Measurements from ENCODE around the gene ATP11A.
A peak's percentile ranks its signal among the peaks of the same experiment; 100 is the strongest.

Gene ATP11A

GRCh38 chr13:112689303-112690245 is at the start of gene ATP11A:
ATP11A (plus strand) TSS chr13:112690038; CDS start chr13:112690417, 379 bp downstream.
- DNase-seq, result peak; percentile 77

GRCh38 chr13:112641456-112642089 is 48.3 kb upstream of the ATP11A start:
- no peak for DNase-seq

DNA sequence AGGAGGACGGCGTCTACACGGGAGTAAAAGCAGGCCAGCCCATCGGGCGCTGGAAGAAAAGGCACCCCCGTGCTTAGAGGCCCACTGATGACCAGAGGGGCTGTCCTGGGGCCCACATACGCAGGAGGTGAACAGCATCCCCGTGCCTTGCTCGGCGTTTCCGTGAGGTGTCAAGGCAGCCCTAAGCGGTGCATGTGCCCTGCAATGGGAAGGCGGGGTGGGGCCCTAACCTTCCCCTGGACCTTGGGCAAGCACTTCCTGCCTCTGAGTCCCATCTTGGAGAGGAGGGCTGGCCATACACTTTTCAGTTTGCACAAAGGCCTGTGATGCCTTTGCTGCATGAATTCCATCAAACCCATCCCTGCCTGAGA is 47.8 kb upstream of the ATP11A start:
- no peak for DNase-seq

- DNase-seq, result no peak
These were observed 45.9 kb upstream of the ATP11A start for GRCh38 chr13:112643759-112644459.

DNA sequence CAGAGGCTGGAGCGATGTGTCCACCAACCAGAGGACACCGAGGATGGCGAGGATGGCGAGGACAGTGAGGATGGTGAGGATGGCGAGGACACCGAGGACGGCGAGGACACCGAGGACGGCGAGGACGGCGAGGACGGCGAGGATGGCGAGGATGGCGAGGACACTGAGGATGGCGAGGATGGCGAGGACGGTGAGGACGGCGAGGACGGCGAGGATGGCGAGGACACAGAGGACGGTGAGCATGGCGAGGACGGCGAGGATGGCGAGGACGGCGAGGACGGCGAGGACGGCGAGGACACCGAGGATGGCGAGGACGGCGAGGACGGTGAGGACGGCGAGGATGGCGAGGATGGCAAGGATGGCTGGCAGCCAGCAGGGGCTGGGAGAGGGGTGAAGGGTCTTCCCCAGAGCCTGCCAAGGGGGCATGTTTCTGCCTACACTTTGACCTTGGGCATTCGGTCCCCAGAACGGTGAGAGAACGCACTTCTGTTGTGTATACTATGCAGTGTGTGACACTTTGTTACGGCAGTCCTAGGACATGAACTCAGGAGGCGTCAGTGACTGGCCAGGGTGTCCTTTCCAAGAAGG is 44.4 kb upstream of the ATP11A start:
- DNase-seq, result no peak

GRCh38 chr13:112647256-112647655 is 42.6 kb upstream of the ATP11A start:
- no peak for DNase-seq

DNA sequence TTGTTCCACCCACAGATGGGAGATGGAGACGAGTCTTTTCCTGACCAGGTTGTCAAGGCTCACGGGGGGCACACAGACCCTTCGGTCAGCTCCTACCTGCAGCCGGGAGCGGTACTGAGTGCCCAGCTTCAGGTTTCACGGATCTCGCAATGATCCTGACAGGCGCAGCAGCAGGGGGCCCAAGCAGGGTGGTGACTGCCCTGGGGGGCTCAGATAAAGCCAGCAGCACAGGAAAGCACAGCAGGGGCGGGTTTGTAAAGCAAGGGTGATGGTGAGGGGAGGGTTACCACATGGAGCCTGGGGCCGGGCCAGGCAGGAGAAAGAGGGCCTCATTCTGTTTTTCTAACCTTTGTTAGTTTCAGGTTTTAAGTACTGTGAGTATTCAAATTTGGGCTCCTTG is 41.7 kb upstream of the ATP11A start:
- DNase-seq, result no peak

GRCh38 chr13:112648966-112649690 is 40.7 kb upstream of the ATP11A start:
- DNase-seq, result no peak

GRCh38 chr13:112651311-112651710 is 38.5 kb upstream of the ATP11A start:
- DNase-seq, result no peak

DNA sequence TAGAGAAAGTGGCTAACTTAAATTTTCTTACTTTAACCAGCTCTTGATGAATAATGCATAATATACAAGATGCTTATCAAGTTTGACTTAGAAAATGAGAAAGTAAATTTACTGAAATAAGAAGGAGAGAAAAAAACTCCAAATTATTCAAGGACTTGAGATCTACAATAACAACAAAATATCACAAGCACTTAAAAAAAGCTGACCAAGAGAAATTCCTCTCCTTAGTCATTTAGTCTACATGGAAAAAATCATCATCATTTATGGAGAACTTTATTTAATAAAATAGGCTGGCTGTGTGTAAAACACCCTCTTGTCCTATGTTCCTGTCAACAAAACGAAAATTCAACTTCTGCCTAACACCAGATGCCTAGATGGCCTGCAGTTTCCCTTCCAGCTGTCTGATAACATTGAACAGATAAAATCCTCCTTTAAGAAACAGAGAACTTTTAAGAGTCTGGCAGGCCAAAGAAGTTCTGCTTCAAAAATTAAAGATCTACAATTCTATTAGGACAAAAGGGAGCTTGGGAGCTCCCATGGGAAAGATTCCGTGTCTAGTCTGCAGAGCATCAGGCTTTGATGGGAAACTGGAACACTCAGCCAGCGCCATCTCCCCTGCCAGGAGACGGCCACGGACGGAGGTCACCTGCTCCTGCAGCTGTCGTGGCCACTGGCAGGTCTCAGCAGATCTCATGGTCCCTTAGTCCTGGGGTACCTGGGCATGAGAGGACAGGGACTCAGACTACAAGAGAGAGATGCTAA is 37.9 kb upstream of the ATP11A start:
- DNase-seq, result no peak

- no peak for DNase-seq
These were observed 37.2 kb upstream of the ATP11A start for GRCh38 chr13:112652512-112653070.

DNA sequence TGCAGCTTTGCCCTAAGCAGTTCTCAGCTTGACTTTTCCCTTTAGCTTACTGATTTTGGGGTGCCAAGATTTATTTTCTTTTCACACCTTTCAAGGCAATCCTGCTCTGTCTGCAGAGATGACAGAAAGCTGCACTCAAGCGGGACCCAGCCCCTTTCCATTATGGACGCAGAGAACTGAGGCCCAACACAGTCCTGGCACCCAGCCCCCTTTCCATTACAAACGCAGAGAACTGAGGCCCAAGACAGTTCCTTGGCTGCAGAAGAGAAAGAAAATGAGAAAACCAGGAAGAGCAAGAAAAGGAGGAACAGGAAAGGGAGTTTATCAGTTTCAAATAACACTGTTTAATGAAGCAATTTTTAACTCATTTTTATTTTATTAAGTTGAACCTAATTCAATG is 36.8 kb upstream of the ATP11A start:
- no peak for DNase-seq

GRCh38 chr13:112655913-112656312 is 33.9 kb upstream of the ATP11A start:
- no peak for DNase-seq

DNA sequence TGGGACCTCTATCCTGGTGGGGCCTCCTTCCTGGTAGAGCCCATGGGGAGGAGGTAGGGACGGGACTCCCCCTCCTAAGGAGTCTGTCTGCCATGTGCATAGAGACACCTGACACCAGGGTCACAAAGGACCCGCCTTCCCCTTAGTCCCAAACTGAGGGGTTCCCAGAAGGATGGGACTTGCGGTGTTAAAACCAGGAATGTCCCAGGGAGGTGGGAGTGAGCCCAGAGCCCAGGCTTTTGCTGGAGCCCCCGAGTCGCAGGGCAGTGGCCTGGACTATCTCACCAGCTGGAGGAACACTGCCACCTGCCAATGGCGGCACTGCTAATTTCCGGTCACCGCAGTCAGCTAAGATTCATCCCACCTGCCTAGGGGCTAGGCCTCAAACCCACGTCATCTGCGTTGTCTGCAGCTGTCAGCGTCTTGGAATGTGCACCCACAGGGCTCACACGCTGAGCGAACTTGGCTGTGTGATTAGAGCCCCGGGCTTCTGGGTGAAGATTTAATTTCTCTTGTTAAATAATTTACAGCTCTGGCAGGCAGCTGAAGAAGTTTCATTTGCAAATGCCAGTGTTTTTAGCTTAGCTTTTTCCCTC is 31.9 kb upstream of the ATP11A start:
- no peak for DNase-seq

DNA sequence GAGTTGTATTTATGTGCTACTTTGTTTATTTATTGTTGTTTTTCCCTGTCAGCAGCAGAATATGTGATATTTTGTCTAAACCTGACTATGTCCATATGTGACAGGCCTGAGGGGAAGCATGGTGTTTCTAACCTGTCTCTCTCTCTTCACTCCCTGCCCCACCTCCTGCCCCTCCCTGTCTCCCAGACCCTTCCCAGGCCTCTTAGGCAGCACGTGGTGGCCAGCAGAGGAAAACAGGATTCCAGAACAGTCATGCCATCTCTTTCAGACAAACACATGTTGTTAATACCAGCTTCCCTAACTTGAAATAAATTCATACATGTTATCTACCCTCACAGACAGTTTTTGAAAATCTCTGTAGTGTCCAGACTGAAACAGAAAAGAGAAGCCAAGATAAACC is 31.0 kb upstream of the ATP11A start:
- no peak for DNase-seq

- DNase-seq, result no peak
These were observed 28.5 kb upstream of the ATP11A start for GRCh38 chr13:112661291-112661690.

DNA sequence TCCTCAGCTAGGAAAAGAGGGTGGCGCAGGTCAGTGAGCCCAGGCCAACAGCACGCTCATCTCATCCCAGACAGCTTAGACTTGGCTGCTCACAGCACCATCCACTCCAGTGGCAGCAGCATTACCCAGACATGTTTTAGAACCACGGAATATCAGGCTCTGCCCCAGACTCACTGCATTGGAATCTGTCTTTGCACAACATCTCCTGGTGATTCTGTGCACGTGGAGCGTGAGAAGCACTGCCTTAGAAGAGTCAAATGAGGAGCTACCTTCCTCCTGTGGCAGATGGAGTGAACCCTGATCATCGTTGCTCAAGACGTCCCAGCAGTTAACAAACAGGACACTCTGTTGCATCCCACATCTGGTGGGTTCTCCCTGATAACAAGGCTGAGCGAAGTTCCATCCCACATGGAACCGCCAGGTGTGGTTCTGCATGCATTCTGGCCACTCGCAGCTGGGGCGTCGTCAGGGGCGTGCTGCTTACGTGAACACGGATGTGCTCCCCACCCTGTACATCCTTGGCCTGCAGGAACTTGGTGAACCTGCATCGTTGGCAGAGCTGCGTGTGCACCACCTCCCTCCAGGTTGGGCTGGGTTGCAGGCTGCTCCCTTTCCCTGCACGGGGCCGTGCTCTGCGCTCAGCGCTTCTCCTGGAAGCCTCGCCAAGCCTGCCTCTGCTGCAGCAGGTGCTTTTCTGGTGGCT is 25.2 kb upstream of the ATP11A start:
- DNase-seq, result no peak

GRCh38 chr13:112668924-112669323 is 20.9 kb upstream of the ATP11A start:
- DNase-seq, result no peak

DNA sequence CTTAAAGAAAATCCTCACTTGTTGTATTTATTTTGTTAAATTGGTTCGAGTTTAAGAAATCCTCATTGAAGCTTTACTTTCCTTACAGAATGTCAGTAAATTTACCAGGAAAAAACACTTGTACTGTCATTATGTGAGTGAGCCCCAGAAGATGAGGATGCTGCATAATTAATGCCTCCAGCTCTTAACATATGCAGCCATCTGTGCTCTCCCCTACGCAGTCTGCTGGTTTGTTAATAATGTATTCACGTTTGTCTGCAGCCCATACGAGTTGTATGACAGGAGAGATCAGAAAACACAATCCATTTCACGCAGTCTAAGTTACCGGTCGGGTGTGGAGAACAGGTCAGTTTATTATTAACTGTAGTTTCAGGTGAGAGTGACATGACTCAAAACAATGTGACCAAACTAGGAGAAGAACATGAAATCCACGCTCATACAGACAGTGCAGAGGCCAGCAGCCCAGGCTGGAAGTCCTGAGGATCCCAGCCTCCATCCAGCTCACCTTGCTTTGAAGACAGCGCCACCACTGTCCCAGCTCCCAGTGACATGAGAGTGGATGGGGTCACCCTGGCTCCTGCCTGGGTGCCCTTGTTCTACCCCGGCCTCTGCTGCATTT is 19.8 kb upstream of the ATP11A start:
- no peak for DNase-seq

DNA sequence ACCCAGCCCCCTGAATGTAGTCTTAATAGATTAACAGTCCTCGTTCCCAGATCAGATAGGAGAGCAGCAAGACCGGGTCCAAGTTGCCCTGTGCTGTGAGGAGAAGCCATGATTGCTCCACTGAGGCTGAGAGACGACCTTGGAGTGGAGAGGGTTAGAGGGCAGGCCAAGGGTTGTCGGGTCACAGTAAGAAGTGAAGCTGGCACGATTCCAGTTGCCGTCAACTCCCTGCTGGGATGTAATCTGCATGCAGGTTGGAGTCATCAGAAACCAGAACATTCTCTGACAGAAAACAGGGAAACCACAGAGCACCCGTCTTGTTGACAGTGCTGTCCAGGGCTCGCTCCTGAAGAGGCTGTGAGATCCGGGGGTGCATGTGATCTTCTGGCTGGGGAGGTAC is 19.0 kb upstream of the ATP11A start:
- no peak for DNase-seq

Measured in activated CD4-positive, alpha-beta T cell treated with anti-CD3 and anti-CD28 coated beads, Interleukin-2, amount 50 U/mL, for 1 hour (primary cell).